Left cardiac atrium (tissue), 4 donors: ENCODE data around the gene HDAC2. TPM values are rescaled to one million over a fixed set of nuclear protein-coding genes. Genes with fewer than 3 reads are reported as not detected.
"Not testable (repeated sequence)": the region's sequence is repeated elsewhere in the genome, so short reads cannot be mapped to it uniquely, and the experiment has no call there.

Experiments
- ATAC-seq, 2 donors: fragments of 200-7000 bp; cut with Tn5 transposase; one replicate each; pipeline ENCODE4 v1.9.1; 2020; ENCODE audit warnings: mild to moderate bottlenecking in 2 of 2, moderate library complexity in 2 of 2
- DNase-seq: peaks from one replicate; pipeline ENCODE4 v3.0.0-alpha.2; 2020
- intact Hi-C, 2 donors: fragments of 100-400 bp; cut with DNase I; formaldehyde crosslinking; loops; one replicate each; pipeline versions ENCODE4 v1.14.1 to v1.15.1; 2022 to 2023
- total RNA-seq, 2 donors: library from RNA; stranded (reverse); fragmentation: NEBNext Ultra II Directional; extraction: Animal tissue kit (Norgen Biotek cat#: 25700); gene quantifications; one replicate each; pipeline ENCODE4 v1.2.1, GENCODE V29; 2021
- donor health status: DM: no; HTN: yes; CAD: no.
- donor health status: DM: no; HTN: yes; CAD: no; lungs with severe emphysema.
- donor health status: DM: yes; HTN: yes; CAD: no.
- donor health status: Dilated cardiomyopathy.

The HDAC2 gene
- total RNA-seq, 2 donors from 2014 or later, result 42.8 to 59.4 TPM

- intact Hi-C loops, result no loop called here
- no peak for DNase-seq
Measured at GRCh38 chr6:113927001-113927400, 43.9 kb downstream of the HDAC2 start.

GRCh38 chr6:113925378-113925777 lies 45.6 kb downstream of the HDAC2 start:
- intact Hi-C loops, result no loop called here
- ATAC-seq, result no peak
- DNase-seq, result no peak

More at GRCh38 chr6:113927001-113927400, 43.9 kb downstream of the HDAC2 start:
- ATAC-seq, result no peak

DNA sequence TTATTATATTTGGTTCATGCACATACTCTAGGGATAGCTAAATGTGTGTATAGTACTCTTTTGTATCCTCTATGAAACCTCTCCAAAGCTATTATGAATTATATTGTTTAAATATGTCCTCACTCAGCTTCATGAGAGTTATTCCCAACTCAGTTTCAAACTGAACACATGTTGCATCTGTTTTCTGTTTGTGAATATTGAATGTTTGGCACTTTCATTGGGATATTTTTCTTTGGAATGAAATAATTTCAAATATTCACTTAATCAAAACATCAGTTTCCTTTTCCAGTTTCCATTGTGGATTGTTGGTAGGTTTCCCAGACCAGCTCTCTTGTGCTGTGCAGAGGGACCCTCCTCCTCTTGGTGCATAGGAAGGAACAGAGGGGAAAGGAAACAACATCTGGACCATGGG lies 46.6 kb downstream of the HDAC2 start:
- no peak for DNase-seq

DNA sequence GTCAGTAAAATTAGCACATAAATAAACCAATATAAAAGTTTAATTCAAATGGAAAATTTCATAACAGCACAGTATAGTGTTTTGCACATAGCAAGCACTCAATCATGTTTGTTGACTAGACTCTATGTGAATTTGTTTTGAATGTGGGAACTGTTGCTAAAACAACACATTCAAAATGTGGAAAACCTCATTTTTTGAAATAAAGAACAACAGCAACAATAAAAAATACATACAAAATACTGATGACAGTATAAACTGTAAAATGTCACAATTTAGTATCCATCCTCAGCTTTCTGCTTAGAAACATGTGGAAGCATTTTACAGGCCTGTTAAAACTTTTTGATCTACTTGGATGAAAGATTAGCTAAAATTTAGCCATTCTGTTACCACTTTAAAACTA lies 47.4 kb downstream of the HDAC2 start:
- intact Hi-C loops, result no loop called here
- ATAC-seq, result no peak

More for the DNA sequence above, 46.6 kb downstream of the HDAC2 start:
- intact Hi-C loops, result no loop called here
- ATAC-seq, result peak in 1 of 2 donors; percentile 70

DNA sequence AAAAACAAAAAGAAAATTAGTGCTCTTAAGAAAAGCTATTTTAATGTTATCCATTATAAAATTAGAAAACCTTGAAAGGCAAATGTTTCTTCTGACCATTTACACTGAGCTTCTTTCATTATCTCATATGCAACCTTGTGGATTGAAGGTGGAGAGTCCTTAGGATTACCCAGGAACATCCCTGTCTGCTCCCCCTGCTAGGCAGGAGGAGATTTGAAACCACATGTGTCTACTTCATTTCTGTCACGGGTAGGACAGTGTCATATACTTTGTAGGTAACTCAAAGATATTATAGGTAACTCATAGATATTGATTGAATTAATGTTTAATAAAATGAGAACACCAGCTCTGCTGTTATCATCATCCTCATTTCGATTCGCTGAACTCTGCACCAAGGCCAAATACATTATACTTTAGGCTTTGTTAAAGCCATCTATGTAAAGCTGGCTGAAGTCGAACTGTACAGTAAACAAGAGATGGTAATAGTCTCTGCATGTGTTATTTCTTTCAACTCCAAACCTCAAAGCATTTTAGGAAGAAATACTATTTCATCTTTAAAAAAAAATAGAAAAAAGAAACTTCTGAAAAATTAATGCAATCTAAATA lies 49.5 kb downstream of the HDAC2 start:
- intact Hi-C loops, result no loop called here
- DNase-seq, result no peak
- ATAC-seq, result no peak

More for the DNA sequence above, 47.4 kb downstream of the HDAC2 start:
- DNase-seq, result no peak

GRCh38 chr6:113920663-113921267 lies 50.2 kb downstream of the HDAC2 start:
- peak in 1 of 2 donors; percentile 16 for ATAC-seq
- no peak for DNase-seq
- intact Hi-C loops, result no loop called here

DNA sequence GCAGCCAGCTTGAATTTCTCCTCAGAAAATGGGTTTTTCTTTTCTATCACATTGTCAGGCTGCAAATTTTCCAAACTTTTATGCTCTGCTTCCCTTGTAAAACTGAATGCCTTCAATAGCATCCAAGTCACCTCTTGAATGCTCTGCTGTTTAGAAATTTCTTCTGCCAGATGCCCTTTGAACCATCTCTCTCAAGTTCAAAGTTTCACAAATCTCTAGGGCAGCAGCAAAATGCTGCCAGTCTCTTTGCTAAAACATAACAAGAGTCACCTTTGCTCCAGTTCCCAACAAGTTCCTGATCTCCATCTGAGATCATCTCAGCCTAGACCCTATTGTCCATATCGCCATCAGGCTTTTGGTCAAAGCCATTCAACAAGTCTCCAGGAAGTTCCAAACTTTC lies 60.7 kb downstream of the HDAC2 start:
- ATAC-seq, intact Hi-C loops: not testable (repeated sequence)

GRCh38 chr6:113909224-113909856 lies 61.6 kb downstream of the HDAC2 start:
- no peak for ATAC-seq
- intact Hi-C loops, result loop anchor here in 1 of 2 donors (10.0 kb wide), 1 partner anchor 1125 kb away; no protein-coding TSS in a partner anchor
- no peak for DNase-seq

More for the DNA sequence above, 60.7 kb downstream of the HDAC2 start:
- not testable (repeated sequence) for DNase-seq

DNA sequence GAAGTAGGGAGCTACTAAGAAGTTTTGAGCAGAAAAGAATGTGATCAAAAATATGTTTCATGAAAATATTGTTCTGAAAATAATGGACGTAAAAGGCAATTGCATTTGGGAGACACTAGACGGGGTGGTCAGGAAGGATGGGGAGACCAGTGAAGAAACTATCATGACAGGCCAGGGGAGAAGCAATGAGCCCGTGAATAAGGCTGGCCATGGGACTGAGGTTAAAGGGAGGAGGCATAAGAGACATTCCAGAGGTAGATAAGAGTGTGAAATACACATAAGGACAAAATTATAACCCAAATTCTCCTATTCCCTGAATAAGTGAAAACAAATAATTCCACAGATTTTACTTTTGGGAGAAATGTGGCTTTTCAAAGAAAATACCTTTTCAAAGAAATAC lies 62.1 kb downstream of the HDAC2 start:
- no peak for DNase-seq
- intact Hi-C loops, result loop anchor here in 1 of 2 donors (10.0 kb wide), 1 partner anchor 1124 kb away; no protein-coding TSS in a partner anchor
- ATAC-seq, result no peak

- DNase-seq (no peak), ATAC-seq (no peak)
- intact Hi-C loops, result loop anchor here in 1 of 2 donors (10.0 kb wide), 1 partner anchor 1122 kb away; no protein-coding TSS in a partner anchor
Measured at GRCh38 chr6:113907102-113907815, 63.7 kb downstream of the HDAC2 start.

DNA sequence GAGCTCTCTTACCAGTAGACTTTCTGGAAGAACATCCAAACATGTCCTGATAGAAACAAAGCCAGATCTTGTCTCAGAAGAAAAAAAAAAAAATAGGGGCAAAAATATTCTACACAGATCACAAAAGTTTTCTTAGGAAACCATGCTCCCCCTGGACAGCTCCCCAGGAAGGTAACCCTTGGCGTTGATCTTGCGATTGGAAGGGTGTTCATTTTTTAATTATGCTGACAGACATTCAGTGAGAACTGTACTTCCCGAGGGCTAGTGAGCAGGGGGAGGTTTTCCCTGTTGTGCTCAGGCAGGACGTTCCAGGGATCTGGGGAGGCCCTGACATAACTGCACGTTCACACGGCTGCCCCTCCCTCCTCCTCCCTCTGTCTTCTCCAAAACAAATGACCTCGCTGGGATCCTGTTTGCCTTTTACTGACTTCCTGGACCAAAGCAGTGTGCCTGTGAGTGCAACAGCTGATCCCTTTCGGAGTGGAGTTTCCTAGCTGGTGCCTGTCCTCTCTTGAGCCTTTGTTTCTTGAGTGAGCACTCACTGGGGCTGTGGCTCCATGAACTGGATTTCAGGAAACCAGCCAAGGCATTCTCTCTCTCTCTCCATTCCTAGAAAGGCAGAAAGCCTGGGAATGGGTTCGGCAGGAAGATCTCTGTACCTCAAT lies 67.2 kb downstream of the HDAC2 start:
- ATAC-seq, result peak; percentile 70 to 79
- intact Hi-C loops, result loop anchor here in 1 of 2 donors (10.0 kb wide), 1 partner anchor 1119 kb away; no protein-coding TSS in a partner anchor
- DNase-seq, result peak; percentile 40

- ATAC-seq, result peak in 1 of 2 donors; percentile 73
- no peak for DNase-seq
- intact Hi-C loops, result loop anchor here in 1 of 2 donors (10.0 kb wide), 1 partner anchor 1117 kb away; no protein-coding TSS in a partner anchor
Measured at GRCh38 chr6:113901482-113901881, 69.5 kb downstream of the HDAC2 start.

- intact Hi-C loops, result no loop called here
- ATAC-seq (peak in 1 of 2 donors; percentile 49), DNase-seq (no peak)
Measured at GRCh38 chr6:113894712-113895674, 76.0 kb downstream of the HDAC2 start.

DNA sequence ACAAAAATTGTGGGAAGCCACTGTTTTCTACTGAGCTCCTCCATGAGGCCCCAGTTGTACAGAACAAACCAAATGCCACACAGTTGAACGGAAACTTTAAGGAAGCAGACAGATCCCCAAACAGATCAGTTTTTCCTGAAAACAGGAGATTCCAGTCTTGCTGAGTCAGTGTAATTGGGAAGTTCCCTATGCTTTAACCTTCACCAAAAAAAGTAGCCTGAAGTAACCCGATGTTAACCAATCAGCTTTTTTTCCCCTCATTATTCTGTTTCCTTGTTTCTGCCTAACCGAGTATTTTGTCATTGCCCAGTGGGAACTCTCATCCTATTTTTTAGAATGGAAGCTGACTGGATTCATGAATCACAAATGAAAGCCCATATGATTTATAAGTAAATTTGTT lies 77.1 kb downstream of the HDAC2 start:
- ATAC-seq, result no peak
- DNase-seq, result no peak
- intact Hi-C loops, result no loop called here

- no peak for ATAC-seq
Measured at GRCh38 chr6:113893451-113893850, 77.5 kb downstream of the HDAC2 start.

GRCh38 chr6:113888956-113889630 lies 81.9 kb downstream of the HDAC2 start:
- DNase-seq (no peak), ATAC-seq (no peak)
- intact Hi-C loops, result no loop called here

More at GRCh38 chr6:113893451-113893850, 77.5 kb downstream of the HDAC2 start:
- DNase-seq, result no peak
- intact Hi-C loops, result no loop called here

- ATAC-seq (no peak), DNase-seq (no peak)
- intact Hi-C loops, result no loop called here
Measured at GRCh38 chr6:113888493-113888892, 82.5 kb downstream of the HDAC2 start.
